RWPE1 (cell line): ENCODE measurements around the gene POLR2J2.
"Not testable (repeated sequence)": the region's sequence is repeated elsewhere in the genome, so short reads cannot be mapped to it uniquely, and the experiment has no call there.

Experiments
- CTCF ChIA-PET: fragments of 350-600 bp; sonication (Branson Sonifier 250); formaldehyde crosslinking; extraction: SDS; loops from one replicate; lab custom pipeline; 2021; lab: Yijun Ruan, JAX
- POLR2A ChIA-PET: fragments of 400-600 bp; formaldehyde crosslinking; extraction: SDS; loops from one replicate; lab custom pipeline; 2020; ENCODE audit warnings: antibody characterized with exemption; ENCODE audit not compliant: low non-redundant PET; lab: Yijun Ruan, JAX
- DNase-seq: peaks from one replicate; pipeline ENCODE4 v3.0.0; 2012; ENCODE audit warnings: low spot score
- H3K27ac ChIP-seq: fragments of 450-650 bp; 2 replicates; pipeline ENCODE4 v1.5.1; 2017

Gene POLR2J2

DNA sequence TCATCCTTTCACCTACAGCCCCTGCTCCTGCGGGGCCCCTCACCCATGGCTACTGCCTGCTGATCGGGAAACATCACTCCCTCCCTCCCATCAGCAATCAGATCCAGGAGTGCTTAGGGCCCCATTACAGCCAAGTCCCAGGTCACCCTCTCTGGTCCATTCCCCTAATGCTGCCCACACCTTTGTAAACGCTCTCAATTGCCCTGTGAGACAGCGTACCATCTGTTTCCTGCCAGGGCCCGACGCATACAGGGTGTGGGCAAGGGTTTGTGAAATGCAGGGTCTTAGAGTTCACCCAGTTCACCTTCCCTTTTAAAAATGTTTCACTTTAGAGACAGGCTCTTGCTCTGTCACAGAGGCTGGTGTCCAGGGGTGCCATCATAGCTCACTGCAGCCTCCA, 37.2 kb downstream of the POLR2J2 start:
- DNase-seq, H3K27ac ChIP-seq, CTCF ChIA-PET, POLR2A ChIA-PET: not testable (repeated sequence)

DNA sequence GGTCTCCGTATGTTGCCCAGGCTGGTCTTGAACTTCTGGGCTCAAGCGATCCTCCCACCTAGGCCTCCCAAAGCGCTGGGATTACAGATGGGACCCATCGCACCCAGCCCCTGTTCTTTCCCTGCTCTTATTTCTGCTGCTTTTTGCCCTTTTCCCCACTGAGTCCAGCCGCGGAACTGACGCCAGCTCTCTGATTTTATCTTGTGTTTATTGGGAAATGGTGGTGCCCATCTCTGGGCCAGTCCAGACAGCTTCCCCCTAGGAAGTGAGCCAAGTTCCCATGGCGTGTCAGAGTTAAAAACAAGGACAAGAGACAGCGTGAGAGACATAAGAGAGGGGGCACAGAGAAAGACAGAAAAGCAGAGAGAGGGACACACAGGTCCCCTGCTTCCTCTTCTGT, 40.8 kb downstream of the POLR2J2 start:
- DNase-seq, CTCF ChIA-PET, POLR2A ChIA-PET: not testable (repeated sequence)
- peak overlapping the region; percentile 42; the same call in 1 of the 2 replicates for H3K27ac ChIP-seq

- DNase-seq, CTCF ChIA-PET, POLR2A ChIA-PET, H3K27ac ChIP-seq: not testable (repeated sequence)
Measured at GRCh38 chr7:102627271-102627904, 44.1 kb downstream of the POLR2J2 start.

GRCh38 chr7:102618122-102618521, 53.3 kb downstream of the POLR2J2 start:
- POLR2A ChIA-PET = not testable (repeated sequence)

DNA sequence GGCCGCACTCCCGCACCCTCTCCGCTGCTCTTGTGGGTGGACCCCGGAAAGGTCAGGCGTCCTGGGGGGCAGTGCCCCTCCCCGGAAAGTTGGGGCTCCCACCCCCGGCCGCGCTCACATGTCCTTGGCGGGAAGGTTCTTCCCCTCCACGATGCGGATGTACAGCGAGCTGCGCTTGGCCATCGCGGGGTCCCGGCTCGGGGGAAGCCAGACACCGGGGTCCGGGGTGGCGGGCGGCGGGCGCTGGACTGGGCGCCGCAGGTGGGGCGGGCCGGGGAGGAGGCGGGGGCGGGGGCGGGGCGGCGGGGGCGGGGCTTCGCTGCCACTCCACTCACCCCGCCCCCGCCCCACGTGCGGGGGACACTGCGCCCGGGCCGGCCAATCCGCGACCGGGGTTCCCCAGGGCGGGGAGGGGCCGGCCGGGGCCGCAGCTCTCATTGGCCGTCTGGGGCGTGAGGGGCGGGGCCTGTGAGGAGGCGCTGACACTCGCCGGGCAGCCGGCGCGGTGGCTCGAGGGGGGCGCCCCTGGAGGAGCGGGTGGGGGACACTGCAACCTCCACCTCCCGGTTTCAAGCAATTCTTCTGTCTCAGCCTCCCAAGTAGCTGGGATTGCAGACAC, 54.8 kb downstream of the POLR2J2 start, which contains the start of gene RASA4:
RASA4 (minus strand) TSS at position 250 of the 619 bp plus-strand sequence; CDS start at position 183, 67 bp downstream.
- H3K27ac ChIP-seq, CTCF ChIA-PET, POLR2A ChIA-PET, DNase-seq: not testable (repeated sequence)

More at GRCh38 chr7:102618122-102618521, 53.3 kb downstream of the POLR2J2 start:
- CTCF ChIA-PET, DNase-seq, H3K27ac ChIP-seq: not testable (repeated sequence)
